NCI-H446 (cell line): ENCODE results near the gene CCL19.
"Not testable (repeated sequence)": the region's sequence is repeated elsewhere in the genome, so short reads cannot be mapped to it uniquely, and the experiment has no call there.

ENCODE experiments used
- DNase-seq, 2 experiments: peaks; one replicate each; lab custom pipeline; 2025; lab: John Stamatoyannopoulos, UW

CCL19 gene

DNA sequence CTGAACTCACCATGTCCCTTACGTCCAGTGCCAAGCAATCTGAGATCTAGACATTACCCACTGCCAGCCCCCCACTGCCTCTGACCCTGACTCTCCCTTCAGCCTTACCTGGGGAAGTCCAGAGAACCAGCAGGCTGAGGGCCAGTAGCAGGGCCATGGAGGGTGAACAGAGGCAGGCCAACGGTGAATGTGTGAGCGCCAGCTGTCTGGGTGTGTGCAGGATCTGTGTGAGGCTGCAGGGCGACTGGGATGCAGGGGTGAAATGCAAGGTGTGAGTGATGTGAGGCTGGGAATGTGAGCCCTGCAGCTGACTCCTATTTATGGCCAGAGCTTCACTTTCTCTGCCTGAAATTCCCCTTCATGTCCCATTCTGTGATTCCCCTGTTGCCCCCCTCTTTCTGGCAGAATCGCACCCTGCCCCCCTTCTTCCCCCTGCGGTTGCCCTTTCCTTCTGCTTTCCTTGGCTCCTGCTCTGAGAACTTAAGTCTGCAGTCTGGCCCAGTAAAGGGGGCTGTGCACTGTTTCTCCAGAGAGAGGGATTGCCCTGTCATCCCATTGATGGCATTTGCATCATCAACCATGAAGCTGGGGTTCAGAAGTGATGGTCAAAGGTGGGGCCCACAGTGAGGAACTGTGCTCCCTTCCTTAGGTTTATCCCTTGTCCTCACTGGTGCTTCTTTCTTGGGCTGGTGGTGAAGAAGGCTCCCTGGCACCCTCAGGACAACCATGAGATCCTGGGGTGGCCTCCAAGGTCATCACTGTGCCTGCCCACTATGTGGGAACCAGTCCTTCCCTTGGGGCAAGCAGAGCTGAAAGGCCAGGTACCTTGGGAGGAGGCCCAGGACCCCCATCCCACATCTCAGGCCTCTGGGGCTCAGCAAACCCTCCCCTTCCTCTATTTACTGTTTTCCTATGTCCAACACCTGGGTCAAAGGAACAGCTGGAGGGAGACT, at the start of gene CCL19:
TSS of gene CCL19 (minus strand) at position 294 of the 953 bp plus-strand sequence. CDS start at position 157, 137 bp downstream.
- no peak for DNase-seq

DNA sequence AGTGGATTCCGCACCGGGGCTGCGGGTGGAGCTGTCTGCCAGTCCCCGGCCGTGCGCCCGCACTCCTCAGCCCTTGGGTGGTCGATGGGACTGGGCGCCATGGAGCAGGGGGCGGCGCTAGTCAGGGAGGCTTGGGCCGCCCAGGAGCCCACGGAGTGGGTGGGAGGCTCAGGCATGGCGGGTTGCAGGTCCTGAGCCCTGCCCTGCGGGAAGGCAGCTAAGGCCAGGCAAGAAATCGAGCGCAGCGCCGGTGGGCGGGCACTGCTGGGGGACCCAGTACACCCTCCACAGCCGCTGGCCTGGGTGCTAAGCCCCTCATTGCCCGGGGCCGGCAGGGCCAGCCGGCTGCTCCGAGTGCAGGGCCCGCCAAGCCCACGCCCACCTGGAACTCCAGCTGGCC, 49.1 kb upstream of the CCL19 start:
- DNase-seq = not testable (repeated sequence)

GRCh38 chr9:34737677-34738260, 46.7 kb upstream of the CCL19 start:
- no peak for DNase-seq

DNA sequence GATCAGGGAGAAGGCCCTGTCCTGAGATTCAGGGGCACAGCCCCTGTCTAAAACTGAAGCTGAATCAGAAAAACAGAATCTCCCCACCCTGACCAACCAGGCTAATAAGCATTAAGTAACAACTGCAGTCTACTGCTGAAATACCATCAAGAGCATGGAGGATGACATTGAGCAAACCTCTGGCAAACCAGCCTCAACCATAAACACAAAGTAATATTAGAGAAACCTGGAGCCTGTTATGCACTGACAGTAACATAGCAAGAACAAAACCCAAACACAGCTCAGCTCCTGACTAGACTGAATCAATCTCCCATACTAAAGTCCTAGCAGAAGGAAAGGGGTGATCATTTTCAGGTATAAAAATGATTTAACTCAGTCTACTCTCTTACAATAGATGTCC, 43.6 kb upstream of the CCL19 start:
- no peak for DNase-seq

- no peak for DNase-seq
These were observed 41.8 kb upstream of the CCL19 start for GRCh38 chr9:34732886-34733285.

- no peak for DNase-seq
These were observed 41.4 kb upstream of the CCL19 start for GRCh38 chr9:34732478-34732877.

GRCh38 chr9:34723141-34723540, 32.1 kb upstream of the CCL19 start:
- no peak for DNase-seq

GRCh38 chr9:34719769-34720025, 28.6 kb upstream of the CCL19 start:
- not testable (repeated sequence) for DNase-seq

GRCh38 chr9:34719021-34719768, 28.1 kb upstream of the CCL19 start:
- DNase-seq = no peak

DNA sequence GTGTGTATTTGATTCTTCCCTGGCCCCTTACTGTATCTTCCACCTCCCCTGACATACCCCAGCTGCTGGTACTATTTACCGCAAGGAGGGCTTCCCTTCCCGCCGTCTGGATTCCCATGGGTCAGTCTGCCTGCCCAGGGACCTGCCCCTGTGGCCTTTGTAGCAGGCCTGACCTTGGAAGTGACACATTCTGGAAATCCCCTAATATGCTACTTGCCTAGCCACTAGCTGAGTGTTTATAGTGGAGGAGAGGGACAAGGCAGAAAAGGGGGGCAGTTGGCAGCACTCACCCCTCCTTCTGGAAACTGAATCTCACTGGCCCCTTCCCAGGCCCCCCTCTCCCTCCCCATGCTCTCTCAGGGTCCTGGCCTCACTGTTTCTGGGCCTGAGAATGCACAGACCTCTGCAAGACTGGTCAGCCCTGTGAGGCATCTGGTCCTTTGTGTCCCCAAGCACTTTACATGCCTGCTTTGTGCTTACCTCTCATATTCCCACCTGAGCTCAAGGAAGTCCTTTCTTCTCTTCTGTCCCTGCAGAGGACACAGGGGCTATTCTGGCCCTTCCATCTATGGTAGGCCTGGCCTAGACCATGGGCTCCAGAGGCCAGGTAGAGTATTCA, 27.0 kb upstream of the CCL19 start:
- DNase-seq = no peak

DNA sequence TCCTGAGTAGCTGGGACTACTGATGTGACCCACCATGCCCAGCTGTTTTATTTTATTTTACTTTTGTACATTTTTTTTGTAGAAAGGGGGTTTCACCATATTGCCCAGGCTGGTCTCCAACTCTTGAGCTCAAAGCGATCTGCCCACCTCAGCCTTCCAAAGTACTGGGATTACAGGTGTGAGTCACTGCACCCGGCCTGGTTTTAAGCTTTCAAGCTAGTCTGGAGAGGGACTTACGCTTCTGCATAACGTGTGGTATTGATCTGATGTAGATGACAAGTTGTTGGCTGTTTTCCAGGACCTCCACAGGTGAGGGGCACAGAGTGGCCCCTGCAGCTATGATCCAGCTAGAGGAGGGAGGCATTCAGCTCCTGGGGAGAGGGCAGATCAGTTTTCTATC, 25.6 kb upstream of the CCL19 start:
- no peak for DNase-seq

DNA sequence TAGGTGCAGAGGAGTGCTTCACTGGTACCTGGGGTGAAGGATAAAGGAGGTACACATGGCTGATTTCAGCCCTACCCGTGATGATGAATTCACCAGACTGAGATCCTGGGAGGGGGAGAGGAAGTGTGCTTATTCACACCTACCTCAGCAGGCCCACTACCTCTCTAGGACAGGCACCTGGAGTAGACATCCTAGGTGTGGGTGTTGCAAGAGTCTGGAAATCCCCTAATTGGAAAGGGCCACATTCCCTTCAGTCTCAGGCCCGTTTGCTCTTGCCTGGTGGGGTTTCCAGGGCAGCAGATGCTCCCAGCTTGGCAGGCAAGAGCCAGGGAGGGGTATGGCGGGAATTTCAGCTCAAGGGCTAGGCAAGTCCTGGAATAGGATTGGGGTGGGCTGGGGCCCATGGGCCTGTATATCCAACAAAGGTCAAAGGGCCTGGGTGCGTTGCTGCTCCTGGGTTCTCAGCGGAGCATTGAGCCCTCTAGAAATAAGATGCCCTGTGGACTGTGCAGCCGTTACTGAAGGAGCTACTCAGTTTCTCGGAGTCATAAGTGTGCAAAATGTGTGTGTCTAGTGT, 24.7 kb upstream of the CCL19 start:
- no peak for DNase-seq

GRCh38 chr9:34714007-34714406, 22.9 kb upstream of the CCL19 start:
- DNase-seq = no peak

DNA sequence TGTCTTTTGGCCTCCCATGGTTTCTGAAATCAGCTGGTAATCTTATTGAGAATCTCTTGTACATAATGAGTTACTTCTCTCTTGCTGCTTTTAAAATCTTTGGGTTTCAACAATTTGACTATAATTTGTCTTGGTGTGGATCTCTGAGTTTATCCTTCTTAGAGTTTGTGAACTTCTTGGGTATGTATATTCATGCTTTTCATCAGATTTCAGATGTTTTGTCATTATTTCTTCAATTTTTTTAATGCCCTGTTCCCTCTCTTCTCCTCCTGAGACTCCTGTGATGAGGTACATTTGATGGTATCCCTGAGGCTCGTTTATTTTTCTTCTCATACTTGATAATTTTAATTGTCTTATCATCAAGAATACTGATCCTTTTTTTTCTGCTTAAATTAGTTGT, 21.1 kb upstream of the CCL19 start:
- DNase-seq = no peak

DNA sequence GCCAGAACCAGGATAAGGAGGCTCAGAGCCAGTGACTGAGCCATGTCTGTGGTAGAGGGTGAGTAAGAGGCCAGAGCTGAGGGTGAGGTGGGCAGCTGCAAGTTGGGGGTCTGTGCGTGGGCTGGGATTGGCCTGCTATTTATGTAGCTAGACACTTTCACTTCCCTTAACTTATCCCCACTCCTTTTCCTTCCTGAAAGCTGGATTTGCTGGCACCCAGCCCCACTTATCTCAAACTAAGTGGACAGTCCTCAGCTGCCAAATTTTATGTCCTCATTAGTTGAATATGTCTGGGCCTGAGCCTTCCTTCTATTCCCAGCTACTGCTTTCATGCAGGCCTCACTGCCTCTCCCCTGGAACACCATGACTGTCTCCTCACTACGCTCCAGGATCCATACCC, 18.9 kb upstream of the CCL19 start, which contains the start of gene CCL21:
TSS of gene CCL21 (minus strand) at position 114 of the 400 bp plus-strand sequence. CDS start at position 44, 70 bp downstream.
- DNase-seq = no peak

DNA sequence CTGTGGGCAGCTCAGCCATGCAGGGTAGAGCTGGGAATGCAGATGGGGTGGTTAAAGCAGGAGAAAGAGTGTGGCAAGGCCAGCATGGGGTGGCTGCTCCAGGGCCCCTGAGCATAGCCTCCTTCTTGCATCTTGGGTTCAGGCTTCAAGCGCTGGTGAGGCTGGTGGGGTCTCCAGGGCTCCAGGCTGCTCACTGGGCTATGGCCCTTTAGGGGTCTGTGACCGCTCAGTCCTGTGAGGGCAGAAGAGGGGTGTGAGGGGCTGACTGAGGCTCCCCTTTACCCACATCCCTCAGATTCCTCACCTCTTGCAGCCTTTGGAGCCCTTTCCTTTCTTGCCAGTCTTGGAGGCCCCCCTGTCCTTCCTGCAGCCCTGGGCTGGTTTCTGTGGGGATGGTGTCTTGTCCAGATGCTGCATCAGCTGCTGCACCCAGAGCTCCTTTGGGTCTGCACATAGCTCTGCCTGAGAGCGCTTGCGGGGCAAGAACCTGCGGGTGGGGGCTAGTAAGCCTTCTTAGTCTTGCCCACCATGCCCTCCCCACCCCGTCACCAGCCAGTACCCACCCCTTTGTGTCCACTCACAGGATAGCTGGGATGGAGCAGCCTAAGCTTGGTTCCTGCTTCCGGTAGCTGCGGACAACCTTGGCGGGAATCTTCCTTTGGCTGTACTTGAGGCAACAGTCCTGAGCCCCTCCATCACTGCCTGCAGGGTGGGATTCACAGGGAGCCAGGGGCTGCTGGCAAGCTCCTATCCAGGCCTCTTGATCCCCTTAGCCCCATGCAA, 18.3 kb upstream of the CCL19 start:
- no peak for DNase-seq

- DNase-seq = no peak
These were observed 16.1 kb upstream of the CCL19 start for GRCh38 chr9:34707130-34707529.

DNA sequence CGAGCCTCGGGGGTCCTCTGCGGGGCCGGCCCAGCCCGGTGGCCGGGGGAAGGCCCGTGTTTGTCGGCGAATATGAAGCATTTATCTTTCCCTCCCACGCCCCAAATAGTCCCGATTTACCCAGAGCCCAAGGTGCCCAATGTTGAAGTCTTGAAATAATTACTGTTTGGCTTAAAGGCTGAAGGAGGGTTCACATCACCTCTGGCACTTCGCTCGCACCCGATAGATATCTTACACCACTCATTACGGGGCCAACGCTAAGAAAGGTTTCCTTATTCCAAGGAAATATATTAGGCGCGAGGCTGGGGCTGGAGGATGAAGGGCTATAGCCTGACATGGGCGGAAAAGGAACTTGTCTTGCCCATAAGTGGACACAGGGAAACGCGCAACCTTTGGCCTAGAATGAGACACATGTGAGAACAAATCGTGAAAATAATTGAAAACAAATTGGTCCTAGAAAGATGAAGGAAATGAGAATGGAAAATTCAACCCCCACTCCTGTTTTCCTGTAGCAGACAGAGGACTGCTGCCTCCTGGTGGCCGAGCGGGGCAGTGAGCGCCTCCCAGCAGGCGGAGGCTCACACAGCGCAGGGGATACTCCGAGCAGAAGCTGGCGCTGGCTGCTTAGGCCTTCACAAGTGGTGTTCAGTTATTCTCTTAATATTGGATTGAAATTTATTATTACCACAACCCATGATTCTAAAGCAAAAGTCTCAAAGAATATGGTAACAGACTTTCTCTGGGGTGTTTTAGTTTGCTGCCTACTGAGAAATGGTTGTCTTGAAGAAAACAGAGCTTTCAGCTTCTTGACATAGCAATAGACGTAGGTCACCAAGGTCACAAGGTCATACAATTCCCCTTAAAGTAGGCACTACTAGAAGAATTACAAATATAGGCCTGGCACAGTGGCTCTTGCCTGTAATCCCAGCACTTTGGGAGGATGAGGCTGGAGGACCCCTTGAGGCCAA, 11.0 kb upstream of the CCL19 start:
- DNase-seq = peak; percentile 66 to 78

DNA sequence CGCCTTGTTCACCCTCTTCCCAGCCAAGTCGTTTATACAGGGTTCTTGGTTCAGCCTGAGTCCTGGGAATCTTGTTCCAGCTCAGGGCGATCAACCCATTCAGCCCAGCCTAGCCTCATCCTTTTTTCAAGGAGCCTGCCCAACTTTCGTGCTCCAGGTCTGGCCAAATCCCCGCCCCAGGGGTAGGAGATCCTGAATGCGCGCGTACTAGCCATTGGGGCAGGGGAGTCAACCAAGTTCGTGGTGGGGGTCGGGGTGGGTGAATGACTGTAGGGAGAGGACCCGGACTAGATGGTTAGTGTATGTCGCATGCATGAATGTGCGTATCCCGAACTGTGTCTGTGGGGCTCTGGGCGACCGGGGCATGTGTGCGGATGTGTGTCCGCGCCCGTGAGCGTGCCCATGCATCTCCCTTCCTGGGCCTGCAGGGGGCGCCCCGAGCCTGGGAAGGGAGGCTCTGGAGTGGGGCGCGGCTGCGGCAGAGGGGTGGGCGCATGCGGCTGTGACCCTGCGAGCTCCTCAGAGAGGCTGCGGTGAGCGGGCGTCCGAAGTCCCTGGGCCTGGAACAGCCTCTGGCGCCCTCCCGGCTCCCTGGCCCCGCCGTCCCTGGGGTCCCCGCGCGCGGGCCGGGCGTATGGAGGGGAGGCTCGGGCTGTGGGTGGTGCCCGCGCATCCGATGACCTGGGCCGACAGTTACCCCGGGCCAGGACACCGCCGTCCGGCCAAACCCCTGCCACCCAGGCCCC, 10.1 kb upstream of the CCL19 start:
- DNase-seq = peak; percentile 54 to 74
